Measurements from ENCODE around the gene DIO1.

GRCh38 chr1:53951697-53952096, 57.7 kb downstream of the DIO1 start:
- TF ChIP-seq, protein P1, sequence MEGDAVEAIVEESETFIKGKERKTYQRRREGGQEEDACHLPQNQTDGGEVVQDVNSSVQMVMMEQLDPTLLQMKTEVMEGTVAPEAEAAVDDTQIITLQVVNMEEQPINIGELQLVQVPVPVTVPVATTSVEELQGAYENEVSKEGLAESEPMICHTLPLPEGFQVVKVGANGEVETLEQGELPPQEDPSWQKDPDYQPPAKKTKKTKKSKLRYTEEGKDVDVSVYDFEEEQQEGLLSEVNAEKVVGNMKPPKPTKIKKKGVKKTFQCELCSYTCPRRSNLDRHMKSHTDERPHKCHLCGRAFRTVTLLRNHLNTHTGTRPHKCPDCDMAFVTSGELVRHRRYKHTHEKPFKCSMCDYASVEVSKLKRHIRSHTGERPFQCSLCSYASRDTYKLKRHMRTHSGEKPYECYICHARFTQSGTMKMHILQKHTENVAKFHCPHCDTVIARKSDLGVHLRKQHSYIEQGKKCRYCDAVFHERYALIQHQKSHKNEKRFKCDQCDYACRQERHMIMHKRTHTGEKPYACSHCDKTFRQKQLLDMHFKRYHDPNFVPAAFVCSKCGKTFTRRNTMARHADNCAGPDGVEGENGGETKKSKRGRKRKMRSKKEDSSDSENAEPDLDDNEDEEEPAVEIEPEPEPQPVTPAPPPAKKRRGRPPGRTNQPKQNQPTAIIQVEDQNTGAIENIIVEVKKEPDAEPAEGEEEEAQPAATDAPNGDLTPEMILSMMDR (IDR thresholded peaks at IDR 0.05; ENCODE audit: low read depth, low read length, poor library complexity, severe bottlenecking): no peak
- TF ChIP-seq EZH2phosphoT487 (IDR thresholded peaks at IDR 0.05; ENCODE audit: borderline replicate concordance, low read length): no peak

Data from DOHH2 (cell line).